Brain pericyte (primary cell): ENCODE measurements around the gene EPDR1.
"Not testable (repeated sequence)": the region's sequence is repeated elsewhere in the genome, so short reads cannot be mapped to it uniquely, and the experiment has no call there.

Experiments used
- DNase-seq: peaks from one replicate; pipeline ENCODE4 v3.0.0-alpha.2; 2012; ENCODE audit warnings: low read depth, low spot score

Gene EPDR1

DNA sequence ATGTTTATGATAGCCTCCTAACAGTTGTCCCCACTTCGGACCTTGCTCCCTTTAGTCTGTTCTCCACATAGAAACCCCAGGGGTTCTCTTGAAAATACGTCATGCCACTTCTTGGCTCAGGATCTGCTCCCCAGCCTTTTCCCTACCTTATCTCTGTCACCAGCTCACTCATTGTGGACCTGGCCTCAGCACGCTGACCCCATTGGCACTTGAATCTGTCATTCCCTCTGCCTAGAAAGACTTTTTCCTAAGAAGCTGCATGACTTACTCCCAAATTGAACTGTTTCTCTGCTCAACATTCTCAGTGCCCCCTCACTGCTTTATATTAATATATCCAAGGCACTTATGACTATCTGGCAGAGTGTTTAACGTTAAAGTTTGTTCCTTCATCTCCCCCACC is 8.4 kb downstream of the EPDR1 start:
- no peak for DNase-seq

DNA sequence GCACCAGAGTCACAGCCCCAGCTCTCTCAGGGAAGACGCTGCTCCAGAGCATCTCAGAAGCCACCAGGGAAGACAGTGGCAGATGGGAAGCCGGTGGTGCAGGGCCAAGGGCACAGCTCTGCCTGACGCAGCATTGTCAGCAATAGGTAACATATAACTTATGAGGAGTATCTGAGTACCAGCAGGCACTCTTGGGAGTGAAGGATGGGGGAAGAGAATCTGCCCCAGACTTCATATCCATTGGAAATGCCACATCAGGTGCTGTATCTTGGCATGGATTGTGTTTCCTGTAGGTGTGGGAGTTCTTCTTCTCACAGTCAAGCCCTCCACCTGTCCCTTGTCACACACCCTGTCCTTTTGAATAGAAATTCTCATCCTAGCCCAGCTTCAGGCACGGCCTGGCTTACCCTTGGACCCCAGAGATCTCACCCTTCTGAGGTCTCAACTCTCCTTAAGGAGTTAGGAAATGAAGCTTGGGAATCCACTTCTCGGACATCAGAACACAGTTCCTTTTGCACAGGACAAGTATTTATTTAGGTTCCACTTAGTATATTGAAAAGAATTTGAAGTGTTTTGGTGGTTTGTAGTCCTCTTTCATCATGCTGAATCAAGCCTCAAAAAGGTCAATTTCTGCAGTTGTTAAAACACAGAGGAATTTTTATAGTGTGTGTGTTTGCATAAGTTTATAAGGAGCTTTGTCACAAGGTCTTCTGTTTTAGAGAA is 9.9 kb downstream of the EPDR1 start:
- no peak for DNase-seq

DNA sequence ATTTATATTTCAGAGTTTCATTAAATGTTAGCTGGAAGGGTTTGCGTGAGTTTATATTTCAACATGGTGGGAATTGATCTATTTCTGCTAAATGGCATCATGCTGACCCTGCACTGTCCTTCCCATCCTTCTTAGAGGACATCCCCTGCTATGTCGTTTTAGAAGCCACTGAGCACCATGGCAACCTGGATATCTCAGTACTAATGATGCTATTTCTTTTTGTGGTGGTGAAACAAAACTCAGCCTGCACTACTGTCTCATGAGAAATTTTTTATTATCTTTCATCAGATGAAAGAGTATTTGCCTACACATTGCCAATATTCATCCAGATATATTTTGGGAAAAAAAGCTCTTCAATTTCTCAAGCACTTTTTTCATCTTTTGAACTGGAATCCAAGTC is 12.1 kb downstream of the EPDR1 start:
- no peak for DNase-seq

DNA sequence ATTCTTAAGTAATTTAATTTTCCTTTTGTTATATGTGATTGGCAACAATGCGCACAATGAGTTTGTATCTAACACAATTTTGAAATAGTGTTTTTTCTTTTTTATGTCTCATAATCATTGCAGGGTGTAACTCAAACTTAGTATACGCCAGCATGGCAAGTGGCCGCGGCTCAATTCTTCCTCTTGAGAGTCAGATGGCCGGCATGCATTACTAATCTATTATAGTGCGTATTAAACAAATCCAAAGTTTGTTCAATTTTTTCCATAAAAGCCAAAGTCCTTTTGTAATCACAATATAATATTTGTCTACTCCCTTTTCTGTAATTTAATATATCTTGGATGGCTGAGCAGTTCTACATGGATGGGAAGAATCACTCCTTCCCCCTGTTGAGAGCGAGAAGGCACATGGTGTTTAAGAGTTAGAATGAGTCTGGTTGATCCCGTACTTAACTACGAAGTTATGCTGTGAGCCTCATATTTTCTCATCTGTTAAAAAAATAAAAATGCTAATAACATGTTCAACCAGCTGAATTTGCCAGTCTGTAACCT is 12.7 kb downstream of the EPDR1 start:
- no peak for DNase-seq

DNA sequence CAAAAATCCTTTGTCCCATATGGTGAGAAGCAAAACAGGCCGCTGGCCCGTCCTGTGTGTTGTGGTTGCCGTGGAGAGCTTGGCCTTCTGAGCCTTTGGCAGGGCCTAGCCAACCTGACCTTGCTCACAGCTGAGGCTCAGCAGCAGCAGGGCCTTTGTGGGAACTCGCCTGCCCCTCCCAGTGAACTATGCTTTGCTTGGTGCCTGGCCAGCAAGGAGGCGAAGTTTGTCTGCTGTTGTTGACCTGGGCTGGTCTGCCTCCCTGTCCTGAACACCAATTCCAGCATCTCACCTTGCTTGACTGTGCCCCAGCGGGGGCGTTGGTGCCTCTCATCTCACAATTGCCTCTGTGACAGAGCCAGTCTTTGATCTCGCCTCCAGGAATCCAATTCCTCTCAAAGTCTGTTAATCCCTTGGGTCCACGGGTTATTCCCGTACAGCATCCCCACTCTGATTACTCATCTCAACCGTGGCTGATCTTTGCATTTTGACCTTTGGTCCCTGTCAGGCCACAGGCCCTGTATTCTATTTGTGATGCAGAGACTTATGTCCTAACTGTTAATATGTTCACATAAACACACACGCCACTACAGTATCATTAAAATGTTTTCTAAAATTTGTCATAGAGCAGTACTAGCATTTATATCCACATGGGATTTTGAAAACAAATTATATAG is 22.6 kb downstream of the EPDR1 start:
- peak; percentile 71 for DNase-seq

DNA sequence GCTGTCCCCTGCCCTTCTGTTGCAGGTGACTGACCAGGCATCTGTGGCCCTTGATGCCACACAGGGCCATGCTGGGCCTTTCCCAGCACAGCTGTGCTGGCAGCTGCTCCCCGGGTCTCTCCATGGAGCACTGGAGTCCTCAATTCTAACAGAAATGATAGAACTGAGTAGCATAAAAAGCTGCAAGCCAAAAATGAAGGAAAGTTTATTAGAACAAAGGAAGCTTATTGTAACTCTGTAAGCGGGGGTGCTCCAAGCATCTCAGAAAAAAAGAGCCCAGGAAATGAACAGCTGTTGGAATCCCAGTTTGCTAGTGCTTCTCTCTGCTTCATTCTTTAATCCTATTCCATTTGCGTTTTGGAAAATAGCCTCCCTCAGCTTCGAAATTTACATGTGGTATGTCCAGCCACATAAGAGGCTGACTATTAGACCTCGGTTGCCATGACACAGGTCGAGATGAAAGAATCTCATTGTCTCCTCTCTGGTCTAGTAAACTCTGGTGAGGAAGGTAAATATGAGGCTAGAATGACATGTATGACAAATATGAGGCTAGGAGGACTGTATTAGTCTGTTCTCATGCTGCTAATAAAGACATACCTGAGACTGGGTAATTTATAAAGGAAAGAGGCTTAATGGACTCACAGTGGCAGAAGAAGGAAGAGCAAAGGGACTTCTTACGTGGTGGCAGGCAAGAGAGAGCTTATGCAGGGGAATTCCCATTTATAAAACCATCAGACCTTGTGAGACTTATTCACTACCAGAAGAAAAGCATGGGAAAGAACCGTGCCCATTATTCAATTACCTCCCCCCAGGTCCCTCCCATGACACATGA is 23.7 kb downstream of the EPDR1 start:
- no peak for DNase-seq

DNA sequence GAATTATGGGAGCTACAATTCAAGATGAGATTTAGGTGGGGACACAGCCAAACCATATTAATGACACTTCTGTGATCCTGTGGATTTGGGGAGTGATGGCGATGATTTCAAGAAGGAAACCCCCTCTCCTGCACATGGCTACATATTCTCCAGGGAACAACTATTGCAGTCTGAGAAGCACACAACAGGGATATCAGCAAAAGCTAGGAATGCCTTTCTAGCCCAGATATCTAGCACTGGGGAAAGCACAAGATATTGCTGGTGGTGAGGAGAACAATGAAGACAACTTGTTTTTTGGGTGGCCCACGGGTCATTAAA is 24.3 kb downstream of the EPDR1 start:
- DNase-seq = no peak

DNA sequence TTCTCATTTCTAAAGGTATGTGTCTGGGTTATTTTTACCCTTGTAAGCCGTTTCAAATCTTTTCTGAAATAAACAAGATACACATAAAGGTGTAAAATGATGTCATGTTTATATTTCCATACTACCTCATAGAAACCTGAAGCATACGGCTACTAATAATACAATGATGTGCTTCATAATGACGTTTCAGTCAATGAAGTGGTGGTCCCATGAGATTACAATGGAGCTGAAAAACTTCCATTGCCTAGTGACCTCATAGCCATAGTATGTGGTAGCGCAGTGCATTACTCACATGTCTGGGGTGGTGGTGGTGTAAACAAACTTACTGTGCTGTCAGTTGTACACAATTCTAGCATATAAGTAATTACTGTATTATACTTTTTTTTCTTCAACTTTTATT is 24.9 kb downstream of the EPDR1 start:
- DNase-seq = no peak

DNA sequence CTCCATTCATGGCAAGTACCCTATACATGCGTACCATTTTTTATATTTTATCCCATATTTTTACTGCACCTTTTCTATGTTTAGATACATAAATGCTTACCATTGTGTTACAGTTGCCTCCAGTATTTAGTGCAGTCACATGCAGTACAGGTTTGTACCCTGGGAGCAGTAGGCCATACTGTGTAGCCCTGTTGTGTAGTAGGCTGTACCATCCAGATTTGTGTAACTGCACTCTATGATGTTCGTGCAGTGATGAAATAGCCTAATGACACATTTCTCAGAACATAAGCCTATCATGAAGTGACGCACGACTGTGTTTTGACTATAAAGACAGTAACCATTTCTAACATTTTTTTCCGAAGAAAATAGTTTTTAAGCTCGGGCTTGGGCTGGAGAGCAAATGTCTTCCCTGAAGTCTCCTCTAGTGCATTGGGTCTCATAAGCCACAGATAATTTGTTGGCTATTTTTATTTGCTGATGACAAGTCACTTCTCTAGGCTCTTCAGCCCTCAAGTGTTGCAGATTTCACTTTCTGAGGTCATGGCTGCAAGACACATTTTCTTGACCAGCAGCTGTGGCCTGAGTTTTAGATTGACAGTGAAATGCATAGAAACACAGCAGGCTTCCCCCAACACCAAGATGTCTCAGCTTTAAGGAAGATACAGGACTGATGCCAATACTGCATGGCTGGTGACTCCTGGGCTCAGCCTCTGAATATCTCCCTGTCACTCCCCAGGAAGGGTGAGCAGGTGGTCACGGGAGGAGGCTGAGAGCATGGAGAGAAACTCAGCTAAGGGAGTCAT is 26.9 kb downstream of the EPDR1 start:
- DNase-seq = no peak

DNA sequence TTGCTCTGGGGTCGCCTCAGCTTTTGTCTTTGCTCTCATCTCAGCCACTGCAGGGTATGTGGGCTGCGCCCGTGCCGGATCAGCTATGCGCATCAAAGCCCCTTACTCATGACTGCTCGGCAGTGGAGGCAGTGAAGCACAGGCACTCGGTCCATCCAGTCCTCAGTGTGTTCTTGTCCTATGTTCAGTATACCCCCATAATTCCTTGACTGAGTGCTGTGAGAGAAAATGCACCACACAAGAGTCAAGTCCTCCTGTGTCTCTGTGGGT is 27.4 kb downstream of the EPDR1 start:
- no peak for DNase-seq

DNA sequence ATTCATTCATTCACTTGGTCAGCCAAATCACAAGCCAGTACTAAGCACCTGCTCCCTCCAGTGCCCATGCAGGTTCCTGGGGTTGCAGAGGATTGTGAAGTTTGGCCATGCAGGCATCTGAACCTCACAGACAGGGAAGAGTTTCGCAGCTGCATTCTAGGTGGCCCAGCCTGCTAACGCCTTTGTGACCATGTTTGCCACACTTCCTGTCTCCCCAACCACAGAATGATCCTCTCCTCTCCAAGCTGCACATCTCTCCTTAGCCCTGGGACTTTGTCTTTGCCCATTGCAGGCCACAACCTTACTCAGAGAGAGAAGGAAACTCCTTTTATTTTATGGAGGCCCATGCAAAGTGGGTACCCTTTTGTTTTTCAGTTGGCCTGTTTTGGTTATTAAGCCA is 31.8 kb downstream of the EPDR1 start:
- DNase-seq = no peak

DNA sequence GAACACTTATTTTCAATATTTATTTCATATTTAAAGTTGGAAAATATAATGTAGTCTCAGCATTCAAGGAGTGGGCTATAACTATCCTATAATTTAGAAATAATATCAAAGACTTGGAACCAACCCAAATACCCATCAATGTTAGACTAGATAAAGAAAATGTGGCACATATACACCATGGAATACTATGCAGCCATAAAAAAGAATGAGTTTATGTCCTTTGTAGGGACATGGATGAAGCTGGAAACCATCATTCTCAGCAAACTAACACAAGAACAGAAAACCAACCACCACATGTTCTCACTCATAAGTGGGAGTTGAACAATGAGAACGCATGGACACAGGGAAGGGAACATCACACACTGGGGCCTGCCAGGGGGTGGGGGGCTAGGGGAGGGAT is 33.8 kb downstream of the EPDR1 start:
- DNase-seq = not testable (repeated sequence)

DNA sequence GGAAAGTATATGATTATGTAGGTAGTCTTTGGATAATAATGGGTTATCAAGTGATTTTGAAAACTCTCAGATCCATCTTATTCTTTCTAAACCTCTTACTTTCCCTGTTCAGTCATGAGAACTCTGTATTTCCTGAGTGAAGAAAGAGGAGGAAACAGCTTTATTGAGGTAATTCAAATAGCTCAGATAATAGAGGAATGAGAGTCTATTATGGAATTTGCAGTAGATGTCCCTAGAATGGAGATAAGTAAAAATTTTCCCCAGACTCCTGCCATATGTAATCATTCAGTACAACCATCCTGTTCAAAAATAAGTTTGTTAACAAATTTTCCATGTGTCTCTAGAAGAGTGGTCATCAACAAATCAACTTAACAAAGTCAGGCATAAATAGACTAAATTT is 36.4 kb downstream of the EPDR1 start:
- no peak for DNase-seq

DNA sequence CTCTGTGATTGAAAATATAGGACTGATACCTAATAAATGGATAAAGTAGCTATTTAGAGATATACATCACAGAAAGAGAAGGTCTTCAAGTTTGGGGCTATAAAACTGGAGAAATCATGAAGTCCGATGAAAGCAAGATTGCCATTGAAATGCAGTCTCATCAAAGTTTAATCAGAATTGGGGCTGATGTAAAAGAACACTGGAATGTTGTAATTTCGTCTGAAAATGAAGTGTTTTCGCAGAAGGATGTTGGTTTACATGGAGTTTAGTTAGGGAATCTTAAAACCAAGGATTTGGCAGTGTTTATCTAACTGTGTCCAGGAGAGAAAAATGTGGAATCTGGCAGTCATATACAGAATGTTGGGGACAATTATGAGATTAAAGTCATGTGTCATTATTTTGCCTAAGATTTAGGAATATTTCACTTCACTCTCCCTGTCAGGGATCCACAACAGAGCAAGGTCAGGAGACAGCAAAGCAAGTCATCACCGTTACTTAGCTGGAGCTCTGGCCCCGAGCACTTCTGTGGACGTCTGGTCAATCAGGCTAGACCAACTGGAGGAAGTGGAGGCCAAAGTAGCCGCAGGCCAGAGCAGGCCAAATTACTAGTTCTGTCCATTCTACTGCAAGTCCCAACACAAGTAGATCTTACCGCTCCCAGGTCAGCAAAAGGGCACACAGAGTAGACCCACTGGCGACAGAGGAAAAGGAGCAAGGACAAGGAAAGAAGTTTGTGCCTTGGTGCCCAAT is 37.0 kb downstream of the EPDR1 start:
- DNase-seq = no peak

DNA sequence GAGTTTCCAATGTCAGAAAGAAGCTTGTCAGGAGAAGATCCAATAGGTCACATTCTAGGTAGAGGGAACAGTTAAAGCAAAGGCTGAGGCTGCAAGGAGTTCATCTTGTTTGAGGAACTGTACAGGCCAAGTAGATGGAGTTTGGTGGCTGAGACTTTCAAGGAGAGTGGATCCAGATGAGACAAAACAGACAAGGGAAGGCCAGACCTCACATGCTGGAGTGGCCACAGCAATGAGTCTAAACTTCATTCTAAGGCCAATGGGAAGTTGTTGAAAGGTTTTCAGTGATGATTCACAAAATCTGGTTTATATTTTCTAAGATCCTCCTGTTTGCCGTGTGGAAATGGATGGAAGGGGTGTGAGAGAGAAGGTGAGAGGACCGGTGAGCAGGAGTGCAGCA is 40.0 kb downstream of the EPDR1 start:
- no peak for DNase-seq

DNA sequence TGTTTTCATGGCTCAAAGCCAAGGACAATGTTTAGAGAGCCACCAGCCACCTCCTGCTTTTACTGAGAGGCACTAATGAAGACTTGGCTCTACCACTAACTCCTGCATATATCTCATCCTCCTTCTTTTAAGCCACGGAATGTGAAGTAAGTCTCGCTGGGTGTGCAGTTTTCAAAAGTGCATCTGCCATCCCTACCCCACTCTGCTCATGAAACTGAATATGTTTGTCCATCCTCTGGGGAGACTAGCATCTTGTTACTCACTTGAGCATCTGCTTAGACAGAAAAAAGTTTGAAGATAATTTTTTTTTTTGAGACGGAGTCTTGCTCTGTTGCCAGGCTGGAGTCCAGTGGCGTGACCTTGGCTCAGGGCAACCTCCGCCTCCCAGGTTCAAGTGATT is 40.8 kb downstream of the EPDR1 start:
- no peak for DNase-seq

DNA sequence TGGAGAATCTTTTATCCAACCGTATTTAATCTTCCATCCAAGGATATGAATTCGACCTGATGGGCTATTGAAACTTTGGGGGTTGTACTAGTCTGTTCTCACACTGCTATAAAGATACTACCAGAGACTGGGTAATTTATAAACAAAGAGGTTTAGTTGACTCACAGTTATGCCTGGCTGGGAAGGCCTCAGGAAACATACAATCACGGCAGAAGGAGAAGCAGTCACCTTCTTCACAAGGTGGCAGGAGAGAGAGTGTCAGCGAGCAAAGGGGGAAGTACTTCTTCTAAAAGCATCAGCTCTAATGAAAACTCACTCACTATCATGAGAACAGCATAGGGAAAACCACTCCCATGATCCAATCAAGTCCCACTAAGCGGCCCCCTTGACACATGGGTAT is 43.8 kb downstream of the EPDR1 start:
- no peak for DNase-seq

DNA sequence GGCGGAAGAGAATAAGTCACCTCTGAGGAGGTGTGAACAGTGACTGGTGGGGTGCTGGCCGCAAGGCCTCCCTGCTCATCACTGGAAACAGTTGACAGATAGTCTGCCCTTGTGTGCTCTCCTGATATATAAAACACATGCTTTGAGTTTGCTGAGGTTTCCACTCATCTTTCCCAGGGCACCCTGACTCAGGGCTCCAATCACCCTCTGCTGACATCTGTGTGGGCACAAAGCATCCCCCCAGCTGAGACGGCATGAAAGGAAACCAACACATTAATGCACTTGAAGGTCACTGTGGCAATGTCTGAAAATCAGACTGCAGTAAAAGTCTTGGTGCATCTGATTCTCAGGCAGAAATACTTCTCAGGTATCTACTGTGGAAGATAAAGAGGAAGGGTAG is 49.8 kb downstream of the EPDR1 start:
- no peak for DNase-seq

DNA sequence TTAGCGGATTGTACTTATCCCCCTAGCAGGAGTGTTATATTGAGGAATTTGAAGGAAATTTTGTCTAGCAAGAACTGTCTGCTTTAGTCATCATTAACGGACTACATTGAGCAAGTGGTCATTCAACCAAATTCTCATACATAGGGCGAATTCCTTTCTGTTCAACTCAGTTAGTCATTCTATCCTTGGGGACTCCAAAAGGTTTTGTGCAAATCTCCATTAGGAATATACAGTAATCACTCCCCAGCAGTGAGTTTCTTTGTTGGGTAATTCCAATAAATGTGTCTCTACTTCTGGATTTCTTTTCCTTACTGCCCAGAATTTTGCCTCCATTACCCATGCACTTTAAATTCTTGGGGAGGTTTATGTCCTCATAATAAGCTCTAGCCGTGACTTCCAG is 51.1 kb downstream of the EPDR1 start:
- no peak for DNase-seq

DNA sequence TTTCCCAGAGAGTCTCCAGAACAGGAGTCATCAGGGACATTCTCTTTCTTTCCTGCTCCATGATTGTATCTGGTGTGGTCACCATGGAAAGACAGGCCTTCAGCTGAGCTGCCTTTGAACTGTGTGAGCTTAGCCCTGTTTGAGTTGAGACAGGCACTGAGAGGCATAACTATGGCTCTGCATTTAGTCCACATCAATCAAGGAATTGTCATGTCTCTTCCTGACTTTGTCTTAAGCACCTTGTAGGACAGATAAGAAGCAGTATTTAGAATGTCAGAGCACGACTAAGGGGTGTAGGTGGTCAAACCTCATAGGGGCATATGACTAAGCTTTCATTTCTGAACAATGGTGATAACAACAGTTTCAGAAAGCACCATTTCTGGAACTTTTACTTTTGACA is 53.5 kb downstream of the EPDR1 start:
- DNase-seq = no peak

DNA sequence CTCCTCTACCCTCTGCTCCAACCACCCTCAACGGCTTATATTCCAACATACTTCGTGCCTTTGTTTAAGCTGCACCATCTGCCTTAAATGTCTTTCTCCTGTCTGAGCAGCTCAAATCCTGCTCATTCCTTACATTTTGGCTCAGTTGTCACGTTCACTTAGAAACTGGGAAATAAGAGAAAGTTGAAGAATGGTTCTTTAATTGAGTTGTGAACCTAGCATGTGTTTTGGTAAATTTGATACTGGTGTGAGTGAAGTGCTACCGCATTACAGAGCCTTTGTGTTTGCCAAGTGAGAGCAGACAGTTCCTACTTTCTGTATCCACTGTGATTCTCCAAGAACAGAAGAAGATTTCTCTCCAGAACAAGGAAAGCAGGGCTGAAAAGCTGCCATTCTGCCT is 54.3 kb downstream of the EPDR1 start:
- DNase-seq = no peak
